ENCODE results near the gene SCGB3A2.

DNA sequence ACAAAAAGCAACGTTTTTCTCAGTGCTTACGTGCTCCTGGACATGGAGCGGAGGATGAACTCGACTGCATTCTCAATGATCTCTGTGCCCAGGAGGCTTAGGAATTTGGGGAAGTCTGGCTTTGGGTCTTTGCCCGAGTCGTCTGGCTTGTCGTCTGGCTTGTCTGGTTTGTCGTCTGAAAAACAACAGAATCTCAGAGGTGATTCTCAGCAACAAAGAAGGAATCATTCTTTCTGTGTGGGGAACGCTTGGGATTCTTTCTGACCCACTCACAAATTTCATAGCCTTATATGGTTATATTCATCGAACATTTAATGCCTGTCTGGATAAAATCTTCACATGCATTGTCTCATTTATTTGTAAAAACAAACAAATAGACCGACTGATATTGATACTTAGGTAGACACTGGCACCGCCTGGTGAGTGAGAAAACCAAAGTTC is 23.1 kb downstream of the SCGB3A2 start:
- TF ChIP-seq EP300 (conservative IDR thresholded peaks at IDR 0.05; ENCODE audit: poor library complexity, severe bottlenecking) (no peak), RAD21 (conservative IDR thresholded peaks at IDR 0.05) (no peak), EZH2 (IDR thresholded peaks at IDR 0.05; ENCODE audit: borderline replicate concordance, insufficient read depth, low read length, poor library complexity, severe bottlenecking) (no peak)
- TF ChIP-seq, protein P1, sequence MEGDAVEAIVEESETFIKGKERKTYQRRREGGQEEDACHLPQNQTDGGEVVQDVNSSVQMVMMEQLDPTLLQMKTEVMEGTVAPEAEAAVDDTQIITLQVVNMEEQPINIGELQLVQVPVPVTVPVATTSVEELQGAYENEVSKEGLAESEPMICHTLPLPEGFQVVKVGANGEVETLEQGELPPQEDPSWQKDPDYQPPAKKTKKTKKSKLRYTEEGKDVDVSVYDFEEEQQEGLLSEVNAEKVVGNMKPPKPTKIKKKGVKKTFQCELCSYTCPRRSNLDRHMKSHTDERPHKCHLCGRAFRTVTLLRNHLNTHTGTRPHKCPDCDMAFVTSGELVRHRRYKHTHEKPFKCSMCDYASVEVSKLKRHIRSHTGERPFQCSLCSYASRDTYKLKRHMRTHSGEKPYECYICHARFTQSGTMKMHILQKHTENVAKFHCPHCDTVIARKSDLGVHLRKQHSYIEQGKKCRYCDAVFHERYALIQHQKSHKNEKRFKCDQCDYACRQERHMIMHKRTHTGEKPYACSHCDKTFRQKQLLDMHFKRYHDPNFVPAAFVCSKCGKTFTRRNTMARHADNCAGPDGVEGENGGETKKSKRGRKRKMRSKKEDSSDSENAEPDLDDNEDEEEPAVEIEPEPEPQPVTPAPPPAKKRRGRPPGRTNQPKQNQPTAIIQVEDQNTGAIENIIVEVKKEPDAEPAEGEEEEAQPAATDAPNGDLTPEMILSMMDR (IDR thresholded peaks at IDR 0.05; ENCODE audit: poor library complexity, severe bottlenecking), result no peak
- TF ChIP-seq, protein P2, sequence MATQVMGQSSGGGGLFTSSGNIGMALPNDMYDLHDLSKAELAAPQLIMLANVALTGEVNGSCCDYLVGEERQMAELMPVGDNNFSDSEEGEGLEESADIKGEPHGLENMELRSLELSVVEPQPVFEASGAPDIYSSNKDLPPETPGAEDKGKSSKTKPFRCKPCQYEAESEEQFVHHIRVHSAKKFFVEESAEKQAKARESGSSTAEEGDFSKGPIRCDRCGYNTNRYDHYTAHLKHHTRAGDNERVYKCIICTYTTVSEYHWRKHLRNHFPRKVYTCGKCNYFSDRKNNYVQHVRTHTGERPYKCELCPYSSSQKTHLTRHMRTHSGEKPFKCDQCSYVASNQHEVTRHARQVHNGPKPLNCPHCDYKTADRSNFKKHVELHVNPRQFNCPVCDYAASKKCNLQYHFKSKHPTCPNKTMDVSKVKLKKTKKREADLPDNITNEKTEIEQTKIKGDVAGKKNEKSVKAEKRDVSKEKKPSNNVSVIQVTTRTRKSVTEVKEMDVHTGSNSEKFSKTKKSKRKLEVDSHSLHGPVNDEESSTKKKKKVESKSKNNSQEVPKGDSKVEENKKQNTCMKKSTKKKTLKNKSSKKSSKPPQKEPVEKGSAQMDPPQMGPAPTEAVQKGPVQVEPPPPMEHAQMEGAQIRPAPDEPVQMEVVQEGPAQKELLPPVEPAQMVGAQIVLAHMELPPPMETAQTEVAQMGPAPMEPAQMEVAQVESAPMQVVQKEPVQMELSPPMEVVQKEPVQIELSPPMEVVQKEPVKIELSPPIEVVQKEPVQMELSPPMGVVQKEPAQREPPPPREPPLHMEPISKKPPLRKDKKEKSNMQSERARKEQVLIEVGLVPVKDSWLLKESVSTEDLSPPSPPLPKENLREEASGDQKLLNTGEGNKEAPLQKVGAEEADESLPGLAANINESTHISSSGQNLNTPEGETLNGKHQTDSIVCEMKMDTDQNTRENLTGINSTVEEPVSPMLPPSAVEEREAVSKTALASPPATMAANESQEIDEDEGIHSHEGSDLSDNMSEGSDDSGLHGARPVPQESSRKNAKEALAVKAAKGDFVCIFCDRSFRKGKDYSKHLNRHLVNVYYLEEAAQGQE (IDR thresholded peaks at IDR 0.05; ENCODE audit: borderline replicate concordance), result no peak
